Panc1 (cell line): ENCODE results near the gene GALT.

ENCODE experiments used
- CTCF ChIP-seq: fragments of 450-650 bp; IDR thresholded peaks from 2 replicates; pipeline ENCODE4 v1.5.1; 2017; ENCODE audit warnings: mild to moderate bottlenecking
- POLR2AphosphoS5 ChIP-seq: IDR thresholded peaks from 2 replicates; pipeline ENCODE4 v1.6.1; 2012; ENCODE audit warnings: mild to moderate bottlenecking, low read depth, low read length, moderate library complexity
- REST ChIP-seq, 2 experiments: IDR thresholded peaks; 2 replicates each; pipeline ENCODE4 v1.6.1; 2011 to 2012; ENCODE audit warnings: low read depth in 2 of 2, control low read depth in 1 of 2, low read length in 1 of 2, mild to moderate bottlenecking in 1 of 2, moderate library complexity in 1 of 2; ENCODE audit not compliant: insufficient read depth in 1 of 2
- SIN3A ChIP-seq: IDR thresholded peaks from 2 replicates; pipeline ENCODE4 v1.6.1; 2012; ENCODE audit warnings: low read depth, mild to moderate bottlenecking, low read length, moderate library complexity, borderline replicate concordance; ENCODE audit not compliant: insufficient read depth
- TCF7L2 ChIP-seq: IDR thresholded peaks from 2 replicates; pipeline ENCODE4 v1.6.1; 2011; ENCODE audit warnings: mild to moderate bottlenecking, low read depth, low read length, inconsistent platforms

GRCh38 chr9:34624475-34625185 lies 21.8 kb upstream of the GALT start:
- TF ChIP-seq TCF7L2 (no peak), CTCF (no peak), REST (IDR thresholded peaks at IDR 0.05; ENCODE audit: insufficient read depth in 1 of 2, low read depth in 2 of 2, low read length in 1 of 2) (no peak), POLR2AphosphoS5 (no peak), SIN3A (no peak)
